ENCODE results near the gene ST7L. TPM values are rescaled to one million over a fixed set of nuclear protein-coding genes. Genes with fewer than 3 reads are reported as not detected.

The ST7L gene
- total and polyA plus RNA-seq, 2 experiments from 2014 or later = 13.9 to 21.0 TPM

GRCh38 chr1:112603012-112603411 lies 15.9 kb downstream of the ST7L start:
- Histone ChIP-seq H3K36me3 (ENCODE audit: low read depth) (peaks cover 35% of the 10 kb centered on the region), H3K9me3 (ENCODE audit: low read depth) (no peaks in the 10 kb centered on the region), H3K4me2 (ENCODE audit: unreplicated experiment) (no peak overlapping the region), H3K4me1 (ENCODE audit: insufficient read depth) (no peaks in the 10 kb centered on the region), H3K9ac (no peak overlapping the region), H3K27ac (no peak overlapping the region), H3K79me2 (ENCODE audit: insufficient read depth) (no peaks in the 10 kb centered on the region; the same call in 1 of the 2 replicates), H2AFZ (no peak overlapping the region), H4K20me1 (ENCODE audit: insufficient read depth) (no peaks in the 10 kb centered on the region), H3K27me3 (replicated peaks; ENCODE audit: insufficient read depth) (no peaks in the 10 kb centered on the region), H3K4me3 (no peak overlapping the region), H3F3A (ENCODE audit: insufficient read depth) (no peaks in the 10 kb centered on the region), H3K9me2 (ENCODE audit: insufficient read depth) (no peaks in the 10 kb centered on the region)
- in situ Hi-C loops (cut with MboI) = no loop called here
- TF ChIP-seq EZH2phosphoT487 (IDR thresholded peaks at IDR 0.05; ENCODE audit: insufficient read depth, low read depth) (no peak), EZH2 (IDR thresholded peaks at IDR 0.05; ENCODE audit: insufficient read depth, poor library complexity, severe bottlenecking) (no peak)
- DNase-seq = no peak
- 99 to 100% methylated on average over 2 of the region's 2 CpGs for WGBS, 2 experiments (ENCODE audit: low coverage in 1 of 2, low lambda C conversion rate in 2 of 2, missing lambda C conversion rate in 2 of 2)

- Histone ChIP-seq H3K4me2 (ENCODE audit: unreplicated experiment) (no peak overlapping the region), H3K36me3 (ENCODE audit: low read depth) (peaks cover 46% of the 10 kb centered on the region), H3K4me1 (ENCODE audit: insufficient read depth) (no peaks in the 10 kb centered on the region), H3K9me3 (ENCODE audit: low read depth) (no peaks in the 10 kb centered on the region), H3K27ac (no peak overlapping the region), H4K20me1 (ENCODE audit: insufficient read depth) (no peaks in the 10 kb centered on the region), H3F3A (ENCODE audit: insufficient read depth) (no peaks in the 10 kb centered on the region), H3K9ac (no peak overlapping the region), H3K9me2 (ENCODE audit: insufficient read depth) (no peaks in the 10 kb centered on the region), H3K79me2 (ENCODE audit: insufficient read depth) (no peaks in the 10 kb centered on the region; the same call in 1 of the 2 replicates), H2AFZ (no peak overlapping the region), H3K27me3 (replicated peaks; ENCODE audit: insufficient read depth) (no peaks in the 10 kb centered on the region), H3K4me3 (no peak overlapping the region)
- TF ChIP-seq EZH2 (IDR thresholded peaks at IDR 0.05; ENCODE audit: insufficient read depth, poor library complexity, severe bottlenecking) (no peak), EZH2phosphoT487 (IDR thresholded peaks at IDR 0.05; ENCODE audit: insufficient read depth, low read depth) (no peak)
- WGBS, 2 experiments (ENCODE audit: low coverage in 1 of 2, low lambda C conversion rate in 2 of 2, missing lambda C conversion rate in 2 of 2) = 98 to 100% methylated on average over 4 of the region's 4 CpGs
- DNase-seq = no peak
- in situ Hi-C loops (cut with MboI) = no loop called here
These were observed 19.5 kb downstream of the ST7L start for GRCh38 chr1:112599477-112599876.

GRCh38 chr1:112594208-112594876 lies 24.6 kb downstream of the ST7L start:
- Histone ChIP-seq H3F3A (ENCODE audit: insufficient read depth) (no peaks in the 10 kb centered on the region), H3K4me2 (ENCODE audit: unreplicated experiment) (no peak overlapping the region), H3K79me2 (ENCODE audit: insufficient read depth) (no peaks in the 10 kb centered on the region), H3K27ac (no peak overlapping the region), H3K27me3 (replicated peaks; ENCODE audit: insufficient read depth) (no peaks in the 10 kb centered on the region), H3K4me1 (ENCODE audit: insufficient read depth) (no peaks in the 10 kb centered on the region), H3K9me3 (ENCODE audit: low read depth) (no peaks in the 10 kb centered on the region), H3K9me2 (ENCODE audit: insufficient read depth) (no peaks in the 10 kb centered on the region), H3K9ac (no peak overlapping the region), H4K20me1 (ENCODE audit: insufficient read depth) (no peaks in the 10 kb centered on the region), H3K36me3 (ENCODE audit: low read depth) (peaks cover 52% of the 10 kb centered on the region), H2AFZ (no peak overlapping the region), H3K4me3 (no peak overlapping the region)
- WGBS, 2 experiments (ENCODE audit: low coverage in 1 of 2, low lambda C conversion rate in 2 of 2, missing lambda C conversion rate in 2 of 2) = 94 to 98% methylated on average over 3 of the region's 3 CpGs
- no peak for TF ChIP-seq EZH2phosphoT487 (IDR thresholded peaks at IDR 0.05; ENCODE audit: insufficient read depth, low read depth)
- no peak for TF ChIP-seq EZH2 (IDR thresholded peaks at IDR 0.05; ENCODE audit: insufficient read depth, poor library complexity, severe bottlenecking)
- DNase-seq = no peak
- in situ Hi-C loops (cut with MboI) = no loop called here

- Histone ChIP-seq H4K20me1 (ENCODE audit: insufficient read depth) (no peaks in the 10 kb centered on the region), H2AFZ (no peak overlapping the region), H3K36me3 (ENCODE audit: low read depth) (peaks cover 48% of the 10 kb centered on the region), H3K4me3 (no peak overlapping the region), H3K4me1 (ENCODE audit: insufficient read depth) (no peaks in the 10 kb centered on the region), H3K9me2 (ENCODE audit: insufficient read depth) (no peaks in the 10 kb centered on the region), H3K9ac (no peak overlapping the region), H3K4me2 (ENCODE audit: unreplicated experiment) (no peak overlapping the region), H3K27me3 (replicated peaks; ENCODE audit: insufficient read depth) (no peaks in the 10 kb centered on the region), H3K27ac (no peak overlapping the region), H3F3A (ENCODE audit: insufficient read depth) (no peaks in the 10 kb centered on the region), H3K9me3 (ENCODE audit: low read depth) (no peaks in the 10 kb centered on the region), H3K79me2 (ENCODE audit: insufficient read depth) (no peaks in the 10 kb centered on the region)
- 100% methylated on average over 1 of the region's 1 CpG for whole genome bisulfite sequencing, 2 experiments (ENCODE audit: low coverage in 1 of 2, low lambda C conversion rate in 2 of 2, missing lambda C conversion rate in 2 of 2)
- in situ Hi-C loops (cut with MboI) = no loop called here
- TF ChIP-seq EZH2phosphoT487 (IDR thresholded peaks at IDR 0.05; ENCODE audit: insufficient read depth, low read depth) = no peak
- TF ChIP-seq EZH2 (IDR thresholded peaks at IDR 0.05; ENCODE audit: insufficient read depth, poor library complexity, severe bottlenecking) = no peak
- no peak for DNase-seq
These were observed 29.2 kb downstream of the ST7L start for GRCh38 chr1:112589766-112590165.

Measured in GM23248 (cell line).